Activated T-helper 2 cell treated with anti-CD3 and anti-CD28 coated beads, Interferon-gamma antibody, Interleukin-2, Interleukin-4, amounts not matched to agents 10 μg/mL and 5 μg/mL and 100 μg/mL, durations not matched to agents 14 hours and 24 hours and 36 hours (primary cell): ENCODE data around the gene TRAF5. TPM values are rescaled to one million over a fixed set of nuclear protein-coding genes. Genes with fewer than 3 reads are reported as not detected.
"Not testable (repeated sequence)": the region's sequence is repeated elsewhere in the genome, so short reads cannot be mapped to it uniquely, and the experiment has no call there.

ENCODE experiments used
- DNase-seq: peaks from one replicate; pipeline ENCODE4 v3.0.0; 2021; ENCODE audit warnings: low spot score
- H3K27ac Mint-ChIP-seq: one replicate; pipeline ENCODE4 v1.8.0; 2021; ENCODE audit warnings: mixed read lengths
- H3K27me3 Mint-ChIP-seq: one replicate; pipeline ENCODE4 v1.8.0; 2021; ENCODE audit warnings: low read depth, mixed read lengths
- H3K36me3 Mint-ChIP-seq: one replicate; pipeline ENCODE4 v1.8.0; 2021; ENCODE audit warnings: low read depth, mixed read lengths
- H3K4me1 Mint-ChIP-seq: one replicate; pipeline ENCODE4 v1.8.0; 2021; ENCODE audit warnings: low read depth, mixed read lengths
- H3K4me3 Mint-ChIP-seq: one replicate; pipeline ENCODE4 v1.8.0; 2021; ENCODE audit warnings: low read depth, mild to moderate bottlenecking, moderate library complexity, mixed read lengths
- H3K9me3 Mint-ChIP-seq: one replicate; pipeline ENCODE4 v1.8.0; 2021; ENCODE audit warnings: mixed read lengths
- intact Hi-C: fragments of 100-400 bp; cut with micrococcal nuclease; formaldehyde crosslinking; loops from one replicate; pipeline ENCODE4 v1.15.1; 2023
- total RNA-seq: library from RNA; stranded (reverse); gene quantifications from 2 replicates; pipeline ENCODE4 v1.2.3, GENCODE V29; 2022

The TRAF5 gene
- total RNA-seq, 1 donor from 2014 or later = 63.8 TPM

DNA sequence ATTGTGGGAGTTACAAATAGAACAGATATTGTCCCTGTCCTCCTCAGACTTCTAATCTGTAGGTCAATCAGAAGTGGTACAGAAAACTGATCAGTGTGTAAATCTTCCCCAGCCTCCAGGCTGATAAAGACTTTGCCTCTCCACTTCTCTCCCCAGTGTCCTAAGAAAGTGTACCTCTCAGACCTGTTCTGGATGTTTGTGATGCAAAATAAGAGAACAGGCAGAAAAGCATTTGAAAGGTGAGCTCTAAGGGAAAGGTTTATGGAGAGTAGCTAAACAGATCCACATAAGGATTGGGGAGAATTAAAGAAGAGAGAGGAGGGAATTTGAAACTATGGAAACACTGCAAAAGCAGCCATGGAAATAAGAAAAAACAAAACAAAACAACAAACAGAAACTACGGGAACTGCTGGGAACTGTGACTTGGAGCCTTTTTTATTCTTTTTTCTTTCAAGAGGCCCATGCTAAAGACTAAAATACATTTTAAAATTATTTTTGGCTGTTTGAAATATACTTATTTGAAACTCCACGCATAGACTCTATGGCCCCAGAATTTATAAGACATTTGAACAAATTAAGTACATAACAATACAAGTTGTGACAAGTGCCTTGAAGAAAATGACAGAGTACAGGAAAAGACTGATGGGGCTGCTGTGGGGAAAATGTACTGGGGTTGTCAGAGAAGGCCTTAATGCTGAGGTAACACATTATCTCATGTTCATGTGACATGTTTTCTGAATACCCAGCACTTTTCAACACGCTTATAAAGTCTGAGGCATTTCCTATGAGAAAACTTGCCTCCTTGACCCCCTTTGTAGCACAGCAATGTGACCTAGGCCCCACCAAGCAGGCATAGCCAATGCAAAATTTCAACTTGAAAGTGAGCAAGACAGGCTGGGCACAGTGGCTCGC is 51.2 kb downstream of the TRAF5 start:
- peaks cover 52% of the 10 kb centered on the region for H3K4me1 Mint-ChIP-seq
- peaks cover 63% of the 10 kb centered on the region for H3K36me3 Mint-ChIP-seq
- H3K27ac Mint-ChIP-seq = peak overlapping the region; percentile 38
- no peaks in the 10 kb centered on the region for H3K9me3 Mint-ChIP-seq
- no peaks in the 10 kb centered on the region for H3K27me3 Mint-ChIP-seq
- intact Hi-C loops = no loop called here
- H3K4me3 Mint-ChIP-seq = no peak overlapping the region
- no peak for DNase-seq

DNA sequence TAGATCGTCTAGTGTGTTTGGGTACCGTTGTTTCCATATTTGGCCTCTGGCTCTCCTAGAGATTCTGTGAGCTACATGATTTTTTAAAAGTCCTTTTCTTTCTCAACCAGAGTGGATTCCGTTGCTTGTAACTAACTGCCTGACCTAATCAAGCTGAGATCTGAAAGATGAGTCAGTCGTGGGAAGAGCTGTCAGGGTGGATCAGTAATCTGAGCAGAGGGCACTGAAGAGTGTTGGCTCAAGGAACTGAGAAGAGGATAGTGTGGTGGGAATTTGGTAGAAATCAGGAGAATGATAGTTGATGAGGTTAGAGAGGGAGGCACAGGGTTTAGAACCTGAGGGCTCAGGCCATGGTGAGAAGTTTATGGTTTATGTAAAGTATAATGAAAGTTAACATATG is 52.2 kb downstream of the TRAF5 start:
- H3K27ac Mint-ChIP-seq = peak overlapping the region; percentile 55
- DNase-seq = no peak
- H3K9me3 Mint-ChIP-seq = no peaks in the 10 kb centered on the region
- intact Hi-C loops = no loop called here
- H3K36me3 Mint-ChIP-seq = peaks cover 68% of the 10 kb centered on the region
- peaks cover 62% of the 10 kb centered on the region for H3K4me1 Mint-ChIP-seq
- H3K4me3 Mint-ChIP-seq = no peak overlapping the region
- H3K27me3 Mint-ChIP-seq = no peaks in the 10 kb centered on the region

DNA sequence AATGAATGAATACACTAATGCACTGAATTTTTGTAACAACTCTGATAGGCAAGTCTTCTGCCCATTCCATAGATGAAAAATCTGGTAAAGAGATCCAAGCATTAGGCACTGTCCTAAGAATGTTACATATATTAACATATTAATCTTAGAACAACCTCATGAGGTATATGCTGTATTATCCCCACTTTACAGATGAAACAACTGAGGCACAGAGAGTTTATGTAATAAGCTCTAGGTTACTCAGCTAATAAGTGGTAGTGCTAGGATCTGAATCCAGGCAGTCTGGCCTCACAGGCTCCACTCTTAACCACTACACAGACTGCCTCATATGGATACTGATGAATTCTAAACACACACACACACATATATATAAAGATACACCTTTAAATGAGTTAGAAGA is 52.8 kb downstream of the TRAF5 start:
- no peak overlapping the region for H3K27ac Mint-ChIP-seq
- peaks cover 64% of the 10 kb centered on the region for H3K4me1 Mint-ChIP-seq
- peaks cover 64% of the 10 kb centered on the region for H3K36me3 Mint-ChIP-seq
- intact Hi-C loops = no loop called here
- no peaks in the 10 kb centered on the region for H3K27me3 Mint-ChIP-seq
- H3K9me3 Mint-ChIP-seq = no peaks in the 10 kb centered on the region
- DNase-seq = no peak
- H3K4me3 Mint-ChIP-seq = no peak overlapping the region

DNA sequence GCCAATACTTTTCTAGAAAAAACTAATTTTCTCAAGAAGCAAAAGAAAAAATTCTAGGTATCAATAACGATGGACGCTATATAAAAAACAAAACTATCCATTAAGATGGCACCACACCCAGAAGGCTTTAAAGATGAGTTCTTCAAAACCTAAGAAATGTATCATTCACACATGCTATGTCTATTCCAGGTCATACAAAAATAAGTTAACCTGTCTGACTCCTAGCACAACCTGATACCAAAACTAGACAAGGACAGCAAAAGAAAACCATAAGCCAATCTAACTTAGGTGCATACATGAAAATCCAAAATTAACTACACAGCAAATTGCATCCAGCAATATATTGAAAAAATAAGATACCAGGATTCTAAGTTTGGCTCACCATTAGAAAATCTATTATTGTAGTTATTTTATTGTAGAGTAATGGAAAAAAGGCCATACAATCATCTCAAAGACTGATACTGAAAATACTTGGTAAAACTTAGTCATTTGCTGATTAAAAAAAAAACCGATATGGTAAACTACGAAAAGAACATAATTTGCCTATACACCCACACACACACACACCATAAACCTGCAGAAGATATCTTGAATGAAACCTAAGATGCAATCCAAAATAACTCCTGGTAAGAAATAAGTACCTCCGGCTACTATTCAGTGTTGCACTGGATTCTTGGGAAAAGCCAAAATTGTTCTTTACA is 55.0 kb downstream of the TRAF5 start:
- intact Hi-C loops = loop anchor here (1.0 to 5.0 kb wide), 7 partner anchors 25 to 196 kb away; partner anchors contain the start of genes RCOR3 and SLC30A1
- Mint-ChIP-seq H3K36me3 (peaks cover 50% of the 10 kb centered on the region), H3K27me3 (no peaks in the 10 kb centered on the region), H3K9me3 (no peaks in the 10 kb centered on the region), H3K27ac (peak overlapping the region; percentile 82), H3K4me1 (peaks cover 60% of the 10 kb centered on the region), H3K4me3 (peak overlapping the region; percentile 85)
- DNase-seq = no peak

DNA sequence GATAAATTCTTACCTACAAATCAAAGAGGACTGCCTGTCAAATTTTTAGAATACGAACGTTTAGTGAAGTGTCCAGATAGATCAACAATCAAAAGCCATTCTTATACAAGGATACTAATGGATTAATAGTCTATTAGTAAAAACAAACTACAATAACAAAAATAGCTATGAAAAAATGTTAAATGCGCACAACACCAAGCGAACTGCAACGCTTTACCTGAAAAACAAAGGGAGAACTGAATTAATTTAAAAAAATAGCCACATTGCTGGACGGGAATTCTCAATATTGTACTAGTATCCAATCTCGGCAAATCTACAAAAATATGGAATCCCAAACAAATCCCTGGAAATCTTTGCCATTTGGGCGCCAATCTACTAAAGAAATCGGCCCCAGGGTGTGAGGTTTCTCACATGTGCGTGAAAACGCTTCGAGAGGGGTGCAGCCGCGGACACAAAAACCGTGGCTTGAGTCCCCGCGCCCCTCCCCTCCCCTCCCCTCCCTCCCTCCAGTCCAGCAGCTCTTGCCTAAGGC is 55.6 kb downstream of the TRAF5 start:
- Mint-ChIP-seq H3K4me1 (peaks cover 58% of the 10 kb centered on the region), H3K27me3 (no peaks in the 10 kb centered on the region), H3K27ac (peak overlapping the region; percentile 96), H3K9me3 (no peaks in the 10 kb centered on the region), H3K4me3 (peak overlapping the region; percentile 85), H3K36me3 (peaks cover 45% of the 10 kb centered on the region)
- intact Hi-C loops = loop anchor here (1.0 to 5.0 kb wide), 6 partner anchors 35 to 195 kb away; partner anchors contain the start of genes RCOR3 and SLC30A1
- DNase-seq = no peak

DNA sequence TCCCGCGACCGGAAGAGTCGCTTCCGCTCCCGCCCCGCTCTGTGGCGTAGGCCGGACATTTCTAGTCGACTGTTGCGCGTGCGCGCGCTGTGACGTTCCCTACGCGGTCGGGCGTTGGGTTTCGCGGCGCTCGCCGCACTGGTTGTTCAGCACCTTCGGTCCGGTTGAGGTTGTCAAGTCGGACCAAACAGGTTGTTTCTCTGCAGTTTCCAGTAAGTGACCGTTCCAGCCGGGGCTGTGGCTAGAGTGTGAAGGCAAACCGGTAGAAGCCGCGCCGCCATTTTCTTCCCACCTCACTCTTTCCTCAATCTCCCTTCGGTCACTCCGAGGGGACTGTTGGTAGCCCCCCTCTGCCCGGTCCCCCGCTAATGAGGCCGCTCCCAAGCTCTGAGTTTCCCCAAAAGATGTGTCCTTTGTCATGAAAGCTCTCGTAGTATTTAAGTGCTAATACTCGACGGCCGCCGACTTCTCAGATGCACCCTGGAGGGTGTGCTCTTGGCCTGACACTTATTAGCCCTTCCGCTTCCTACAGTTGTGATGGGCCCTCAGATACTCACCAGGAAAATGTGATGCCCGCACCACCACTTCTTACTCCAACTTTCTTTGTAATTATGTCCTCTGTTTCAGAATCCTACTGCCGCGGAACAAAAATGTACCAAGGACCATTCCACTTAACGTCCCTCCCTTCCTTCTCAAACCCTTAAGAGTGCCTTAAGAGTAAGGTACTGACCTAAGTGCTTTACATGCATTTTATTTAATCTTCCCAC is 56.3 kb downstream of the TRAF5 start:
- intact Hi-C loops = loop anchor here (1.0 to 5.0 kb wide), 6 partner anchors 34 to 194 kb away; partner anchors contain the start of genes RCOR3 and SLC30A1
- Mint-ChIP-seq H3K4me1 (peaks cover 52% of the 10 kb centered on the region), H3K9me3 (no peaks in the 10 kb centered on the region)

DNA sequence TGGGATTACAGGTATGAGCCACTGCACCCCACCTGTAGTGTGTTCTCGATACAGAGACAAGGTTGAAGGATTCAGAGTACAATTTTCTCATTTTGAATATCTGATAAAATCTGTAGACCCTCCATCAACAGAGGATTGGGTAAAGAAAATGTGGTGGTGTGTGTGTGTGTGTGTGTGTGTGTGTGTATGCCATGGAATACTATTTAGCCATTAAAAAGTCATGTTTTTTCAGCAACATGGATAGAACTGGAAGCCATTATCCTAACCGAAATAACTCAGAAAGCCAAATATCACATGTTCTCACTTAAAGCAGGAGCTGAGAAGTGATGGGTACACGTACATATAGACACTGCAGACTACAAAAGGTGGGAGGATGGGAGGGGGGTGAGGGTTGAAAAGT is 57.9 kb downstream of the TRAF5 start:
- H3K9me3 Mint-ChIP-seq = no peaks in the 10 kb centered on the region

More for the DNA sequence above, 56.3 kb downstream of the TRAF5 start:
- Mint-ChIP-seq H3K27me3 (no peaks in the 10 kb centered on the region), H3K36me3 (peaks cover 39% of the 10 kb centered on the region), H3K4me3 (peak overlapping the region; percentile 85), H3K27ac (peak overlapping the region; percentile 96)
- peak; percentile 79 for DNase-seq

DNA sequence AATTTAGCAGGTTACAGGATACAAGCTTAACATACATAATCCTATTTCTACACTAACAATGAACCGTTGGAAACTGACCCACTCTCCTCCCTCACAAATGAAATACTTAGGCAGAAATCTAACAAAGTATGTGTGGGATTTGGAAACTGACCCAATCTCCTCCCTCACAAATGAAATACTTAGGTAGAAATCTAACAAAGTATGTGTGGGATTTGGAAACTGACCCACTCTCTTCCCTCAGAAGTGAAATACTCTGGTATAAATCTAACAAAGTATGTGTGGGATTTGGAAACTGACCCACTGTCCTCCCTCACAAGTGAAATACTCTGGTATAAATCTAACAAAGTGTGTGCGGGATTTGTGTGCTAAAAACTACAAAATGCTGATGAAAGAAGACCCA is 60.3 kb downstream of the TRAF5 start:
- H3K4me1 Mint-ChIP-seq = peaks cover 26% of the 10 kb centered on the region
- no peak overlapping the region for H3K27ac Mint-ChIP-seq
- no peak for DNase-seq
- H3K36me3 Mint-ChIP-seq = peaks cover 24% of the 10 kb centered on the region
- intact Hi-C loops = no loop called here
- no peaks in the 10 kb centered on the region for H3K9me3 Mint-ChIP-seq
- H3K4me3 Mint-ChIP-seq = no peak overlapping the region
- H3K27me3 Mint-ChIP-seq = no peaks in the 10 kb centered on the region

More for the DNA sequence above, 57.9 kb downstream of the TRAF5 start:
- H3K4me3 Mint-ChIP-seq = no peak overlapping the region
- peaks cover 31% of the 10 kb centered on the region for H3K36me3 Mint-ChIP-seq
- no peaks in the 10 kb centered on the region for H3K27me3 Mint-ChIP-seq
- intact Hi-C loops = loop anchor here (5.0 kb wide), 2 partner anchors 93 to 193 kb away; partner anchors contain the start of gene SLC30A1
- peaks cover 42% of the 10 kb centered on the region for H3K4me1 Mint-ChIP-seq
- no peak overlapping the region for H3K27ac Mint-ChIP-seq
- DNase-seq = no peak

DNA sequence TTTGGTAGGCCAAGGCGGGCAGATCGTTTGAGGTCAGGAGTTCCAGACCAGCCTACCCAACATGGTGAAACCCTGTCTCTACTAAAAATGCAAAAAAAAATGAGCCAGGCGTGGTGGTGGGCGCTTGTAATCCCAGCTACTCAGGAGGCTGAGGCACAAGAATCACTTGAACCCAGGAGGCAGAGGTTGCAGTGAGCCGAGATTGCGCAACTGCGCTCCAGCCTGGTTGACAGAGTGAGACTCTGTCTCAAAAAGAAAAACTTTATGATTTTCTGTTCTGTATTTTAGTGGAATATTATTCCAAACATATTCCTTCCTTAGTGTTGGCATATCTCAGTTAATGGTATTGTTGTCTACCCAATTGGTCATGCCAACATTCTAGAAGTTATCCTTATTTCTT is 64.2 kb downstream of the TRAF5 start:
- H3K4me3 Mint-ChIP-seq, H3K9me3 Mint-ChIP-seq, intact Hi-C loops, H3K27me3 Mint-ChIP-seq, H3K4me1 Mint-ChIP-seq, H3K27ac Mint-ChIP-seq, DNase-seq: not testable (repeated sequence)
- peaks cover 29% of the 10 kb centered on the region for H3K36me3 Mint-ChIP-seq

DNA sequence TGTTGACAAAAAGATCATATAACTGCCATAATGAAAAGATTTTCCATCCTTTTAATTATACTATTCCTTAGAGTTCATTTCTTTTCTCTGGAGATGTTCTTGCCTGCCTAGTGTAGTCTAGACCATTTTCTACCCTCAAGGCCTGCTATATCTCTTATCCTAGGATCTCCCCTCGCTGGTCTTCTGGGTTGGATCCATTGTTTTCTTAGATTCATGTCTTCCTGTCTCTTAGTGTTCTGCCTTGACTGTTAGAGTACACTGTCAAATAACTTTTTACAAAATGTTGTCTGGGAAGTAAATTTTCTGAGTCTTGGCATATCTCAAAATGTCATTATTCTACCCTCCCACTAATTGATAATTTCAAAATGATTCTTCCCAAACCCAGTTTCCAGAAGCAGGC is 66.6 kb downstream of the TRAF5 start:
- Mint-ChIP-seq H3K4me1 (no peaks in the 10 kb centered on the region), H3K27ac (no peak overlapping the region), H3K4me3 (no peak overlapping the region), H3K36me3 (peaks cover 34% of the 10 kb centered on the region), H3K27me3 (no peaks in the 10 kb centered on the region), H3K9me3 (no peaks in the 10 kb centered on the region)
- no peak for DNase-seq
- intact Hi-C loops = no loop called here

DNA sequence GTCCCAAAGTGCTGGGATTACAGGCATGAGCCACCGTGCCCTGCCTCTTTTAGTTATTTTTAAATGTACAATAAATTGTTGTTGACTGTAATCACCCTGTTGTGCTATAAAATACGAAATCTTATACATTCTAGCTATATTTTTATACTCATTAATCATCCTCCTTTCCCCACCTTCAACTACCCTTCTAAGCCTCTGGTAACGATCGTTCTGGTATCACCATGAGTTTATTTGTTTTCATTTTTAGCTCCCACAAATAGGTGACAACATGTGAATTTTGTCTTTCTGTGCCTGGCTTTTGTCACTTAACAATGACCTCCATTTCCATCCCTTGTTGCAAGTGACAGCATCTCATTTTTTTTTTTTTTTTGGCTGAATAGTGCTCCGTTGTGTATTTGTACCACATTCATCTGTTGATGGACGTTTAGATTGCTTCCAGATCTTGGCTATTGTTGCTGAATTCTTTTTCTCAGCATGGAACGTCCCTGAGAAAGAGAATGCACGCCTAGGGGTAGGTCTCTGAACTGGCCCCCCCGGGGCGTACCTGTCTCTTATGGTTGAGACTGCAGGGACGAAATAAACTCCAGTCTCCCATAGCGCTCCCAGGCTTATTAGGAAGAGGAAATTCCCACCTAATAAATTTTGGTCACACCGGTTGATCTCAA is 71.8 kb downstream of the TRAF5 start:
- H3K4me1 Mint-ChIP-seq, H3K4me3 Mint-ChIP-seq, H3K27me3 Mint-ChIP-seq, intact Hi-C loops, DNase-seq, H3K27ac Mint-ChIP-seq: not testable (repeated sequence)
- H3K36me3 Mint-ChIP-seq = peaks cover 38% of the 10 kb centered on the region
- H3K9me3 Mint-ChIP-seq = peaks cover 16% of the 10 kb centered on the region
